Measurements from ENCODE around the gene NFRKB.
"Not testable (repeated sequence)": the region's sequence is repeated elsewhere in the genome, so short reads cannot be mapped to it uniquely, and the experiment has no call there.

Gene NFRKB

DNA sequence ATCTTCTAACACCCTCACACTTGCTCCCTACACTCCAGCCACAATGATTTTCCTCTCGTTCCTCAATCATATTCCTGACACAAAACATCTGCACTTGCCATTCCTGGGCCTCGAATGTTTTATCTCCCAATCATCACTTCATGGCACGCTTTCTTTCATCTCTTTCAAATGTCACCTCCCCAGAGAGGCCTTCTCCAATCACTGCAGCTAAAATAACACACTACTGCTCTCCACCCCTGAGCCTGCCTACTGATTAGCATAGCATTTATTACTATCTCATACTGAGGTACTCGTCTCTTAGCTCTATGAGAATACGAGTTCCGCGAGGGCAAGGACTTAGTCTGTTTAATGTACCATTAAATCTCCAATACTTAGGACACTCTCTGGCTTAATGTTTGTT is 23.5 kb downstream of the NFRKB start:
- TF ChIP-seq, protein P1, sequence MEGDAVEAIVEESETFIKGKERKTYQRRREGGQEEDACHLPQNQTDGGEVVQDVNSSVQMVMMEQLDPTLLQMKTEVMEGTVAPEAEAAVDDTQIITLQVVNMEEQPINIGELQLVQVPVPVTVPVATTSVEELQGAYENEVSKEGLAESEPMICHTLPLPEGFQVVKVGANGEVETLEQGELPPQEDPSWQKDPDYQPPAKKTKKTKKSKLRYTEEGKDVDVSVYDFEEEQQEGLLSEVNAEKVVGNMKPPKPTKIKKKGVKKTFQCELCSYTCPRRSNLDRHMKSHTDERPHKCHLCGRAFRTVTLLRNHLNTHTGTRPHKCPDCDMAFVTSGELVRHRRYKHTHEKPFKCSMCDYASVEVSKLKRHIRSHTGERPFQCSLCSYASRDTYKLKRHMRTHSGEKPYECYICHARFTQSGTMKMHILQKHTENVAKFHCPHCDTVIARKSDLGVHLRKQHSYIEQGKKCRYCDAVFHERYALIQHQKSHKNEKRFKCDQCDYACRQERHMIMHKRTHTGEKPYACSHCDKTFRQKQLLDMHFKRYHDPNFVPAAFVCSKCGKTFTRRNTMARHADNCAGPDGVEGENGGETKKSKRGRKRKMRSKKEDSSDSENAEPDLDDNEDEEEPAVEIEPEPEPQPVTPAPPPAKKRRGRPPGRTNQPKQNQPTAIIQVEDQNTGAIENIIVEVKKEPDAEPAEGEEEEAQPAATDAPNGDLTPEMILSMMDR (IDR thresholded peaks at IDR 0.05; ENCODE audit: insufficient read depth, missing control alignments), result no peak
- DNase-seq (ENCODE audit: insufficient read length, low spot score), result no peak
- no peak for FAIRE-seq

- not testable (repeated sequence) for FAIRE-seq; DNase-seq (ENCODE audit: insufficient read length, low spot score)
These were observed 26.8 kb downstream of the NFRKB start for GRCh38 chr11:129868626-129869025.

- no peak for DNase-seq (ENCODE audit: insufficient read length, low spot score)
- TF ChIP-seq, protein P1 (IDR thresholded peaks at IDR 0.05; ENCODE audit: insufficient read depth, missing control alignments), result no peak
- no peak for FAIRE-seq
These were observed 29.1 kb downstream of the NFRKB start for GRCh38 chr11:129866311-129866710.

DNA sequence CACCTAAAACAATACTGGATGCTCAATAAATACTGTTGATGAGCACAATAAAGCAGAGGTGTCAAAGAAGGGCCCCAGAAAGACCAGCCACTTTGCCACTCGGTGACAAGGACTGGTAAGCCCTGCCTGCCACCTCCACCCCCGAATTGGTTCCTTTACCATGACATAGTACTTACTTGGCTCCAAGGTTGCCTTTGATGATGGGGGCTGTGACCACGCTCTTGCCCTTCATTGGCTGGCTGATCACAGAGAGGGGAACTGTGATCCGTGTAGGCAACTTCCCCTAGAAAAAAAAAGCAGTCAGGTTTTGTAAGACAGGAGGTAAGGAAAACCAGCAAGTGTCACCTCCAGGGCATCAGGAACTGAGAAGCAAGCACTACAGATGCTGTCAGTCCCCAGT is 29.7 kb downstream of the NFRKB start:
- DNase-seq (ENCODE audit: insufficient read length, low spot score) (no peak), FAIRE-seq (no peak)
- TF ChIP-seq, protein P1 (IDR thresholded peaks at IDR 0.05; ENCODE audit: insufficient read depth, missing control alignments), result no peak

GRCh38 chr11:129864811-129865210 is 30.6 kb downstream of the NFRKB start:
- TF ChIP-seq, protein P1 (IDR thresholded peaks at IDR 0.05; ENCODE audit: insufficient read depth, missing control alignments), result no peak
- DNase-seq (ENCODE audit: insufficient read length, low spot score) (no peak), FAIRE-seq (no peak)

GRCh38 chr11:129861702-129862522 is 33.5 kb downstream of the NFRKB start:
- FAIRE-seq (no peak), DNase-seq (ENCODE audit: insufficient read length, low spot score) (no peak)
- TF ChIP-seq, protein P1 (IDR thresholded peaks at IDR 0.05; ENCODE audit: insufficient read depth, missing control alignments), result no peak

- DNase-seq (ENCODE audit: insufficient read length, low spot score) (no peak), FAIRE-seq (no peak)
- TF ChIP-seq, protein P1 (IDR thresholded peaks at IDR 0.05; ENCODE audit: insufficient read depth, missing control alignments), result no peak
These were observed 39.3 kb downstream of the NFRKB start for GRCh38 chr11:129856036-129856435.
